Erythroblast (primary cell): ENCODE measurements around the gene SYT8.

Source experiments
- GATA1 ChIP-seq: IDR thresholded peaks from 2 replicates; pipeline ENCODE4 v1.6.1; 2011; ENCODE audit warnings: low read depth, mild to moderate bottlenecking, control low read depth, low read length, moderate library complexity
- POLR2A ChIP-seq: IDR thresholded peaks from 2 replicates; pipeline ENCODE4 v1.6.1; 2011; ENCODE audit warnings: mild to moderate bottlenecking, low read length

- TF ChIP-seq POLR2A: no peak
- no peak for TF ChIP-seq GATA1
Measured at GRCh38 chr11:1805525-1805924, 29.3 kb upstream of the SYT8 start.
